Measurements from ENCODE around the gene APIP. TPM values are rescaled to one million over a fixed set of nuclear protein-coding genes. Genes with fewer than 3 reads are reported as not detected.

Gene APIP
- polyA plus RNA-seq, 1 donor (not counting 4 experiments of a cell fraction or from before 2014, with no cell fraction given), result 10.9 TPM

- TF ChIP-seq CTCF (optimal IDR thresholded peaks at IDR 0.05 in 1 of 3, IDR thresholded peaks at IDR 0.05 in 1 of 3, conservative IDR thresholded peaks at IDR 0.05 in 1 of 3; ENCODE audit: extremely low read depth in 1 of 3, insufficient read depth in 2 of 3, low read length in 3 of 3), result no peak
- no peak for TF ChIP-seq EZH2 (IDR thresholded peaks at IDR 0.05; ENCODE audit: low read length)
- dilution Hi-C loops (cut with MboI; ENCODE audit: extremely low pct_ligation_motif_present, low sequenced_read_pairs), result no loop called here
- FAIRE-seq, result no peak
These were observed 28.9 kb downstream of the APIP start for GRCh38 chr11:34887260-34887659.

GRCh38 chr11:34886609-34887008 lies 29.6 kb downstream of the APIP start:
- H3K4me2 ChIP-seq (ENCODE audit: control insufficient read depth, extremely low read depth, insufficient read depth, low read depth, low read length), result no peak overlapping the region
- H3K4me3 ChIP-seq (ENCODE audit: control insufficient read depth in 2 of 3, extremely low read depth in 1 of 3, insufficient read depth in 2 of 3, low read depth in 1 of 3, low read length in 3 of 3), result no peak overlapping the region
- no peaks in the 10 kb centered on the region for H3K4me1 ChIP-seq (ENCODE audit: control insufficient read depth, extremely low read depth, insufficient read depth, low read length)
- H3K27me3 ChIP-seq (ENCODE audit: control insufficient read depth, extremely low read depth, insufficient read depth, low read length), result no peaks in the 10 kb centered on the region
- no peaks in the 10 kb centered on the region for H3K36me3 ChIP-seq (ENCODE audit: control insufficient read depth in 2 of 2, extremely low read depth in 1 of 2, insufficient read depth in 2 of 2, low read length in 2 of 2)
- DNase-seq (ENCODE audit: low read depth, low spot score), result no peak
- FAIRE-seq, result no peak
- no peak overlapping the region for H3K27ac ChIP-seq (ENCODE audit: control insufficient read depth, insufficient read depth, low read length)
- no peaks in the 10 kb centered on the region for H3K9me3 ChIP-seq (ENCODE audit: control insufficient read depth, low read depth, low read length)
- no peak overlapping the region for H2AFZ ChIP-seq (ENCODE audit: control insufficient read depth, low read length)
- H3K9me1 ChIP-seq (ENCODE audit: control insufficient read depth, extremely low read depth, insufficient read depth, low read length), result no peaks in the 10 kb centered on the region
- no peaks in the 10 kb centered on the region for H4K20me1 ChIP-seq (ENCODE audit: control insufficient read depth, extremely low read depth, insufficient read depth, low read length)
- TF ChIP-seq CTCF (optimal IDR thresholded peaks at IDR 0.05 in 1 of 3, IDR thresholded peaks at IDR 0.05 in 1 of 3, conservative IDR thresholded peaks at IDR 0.05 in 1 of 3; ENCODE audit: extremely low read depth in 1 of 3, insufficient read depth in 2 of 3, low read length in 3 of 3) (no peak), EZH2 (IDR thresholded peaks at IDR 0.05; ENCODE audit: low read length) (no peak)
- H3K9ac ChIP-seq (ENCODE audit: control insufficient read depth, extremely low read depth, insufficient read depth, low read length), result no peak overlapping the region
- dilution Hi-C loops (cut with MboI; ENCODE audit: extremely low pct_ligation_motif_present, low sequenced_read_pairs), result no loop called here
- H3K79me2 ChIP-seq (ENCODE audit: control insufficient read depth, insufficient read depth, low read length), result no peaks in the 10 kb centered on the region

More at GRCh38 chr11:34887260-34887659, 28.9 kb downstream of the APIP start:
- Histone ChIP-seq H3K9me3 (ENCODE audit: control insufficient read depth, low read depth, low read length) (no peaks in the 10 kb centered on the region), H3K4me2 (ENCODE audit: control insufficient read depth, extremely low read depth, insufficient read depth, low read depth, low read length) (no peak overlapping the region), H3K4me3 (ENCODE audit: control insufficient read depth in 2 of 3, extremely low read depth in 1 of 3, insufficient read depth in 2 of 3, low read depth in 1 of 3, low read length in 3 of 3) (no peak overlapping the region), H3K79me2 (ENCODE audit: control insufficient read depth, insufficient read depth, low read length) (no peaks in the 10 kb centered on the region), H3K9ac (ENCODE audit: control insufficient read depth, extremely low read depth, insufficient read depth, low read length) (no peak overlapping the region), H3K27me3 (ENCODE audit: control insufficient read depth, extremely low read depth, insufficient read depth, low read length) (no peaks in the 10 kb centered on the region), H3K9me1 (ENCODE audit: control insufficient read depth, extremely low read depth, insufficient read depth, low read length) (no peaks in the 10 kb centered on the region), H2AFZ (ENCODE audit: control insufficient read depth, low read length) (no peak overlapping the region), H3K27ac (ENCODE audit: control insufficient read depth, insufficient read depth, low read length) (no peak overlapping the region), H3K36me3 (ENCODE audit: control insufficient read depth in 2 of 2, extremely low read depth in 1 of 2, insufficient read depth in 2 of 2, low read length in 2 of 2) (no peaks in the 10 kb centered on the region), H3K4me1 (ENCODE audit: control insufficient read depth, extremely low read depth, insufficient read depth, low read length) (no peaks in the 10 kb centered on the region), H4K20me1 (ENCODE audit: control insufficient read depth, extremely low read depth, insufficient read depth, low read length) (no peaks in the 10 kb centered on the region)
- no peak for DNase-seq (ENCODE audit: low read depth, low spot score)
